Stimulated activated CD4-positive, alpha-beta T cell treated with anti-CD3 and anti-CD28 coated beads, TNF-alpha, amount 100 ng/mL, for 4 hours (primary cell): ENCODE results near the gene FAM53B.

ENCODE experiments used
- DNase-seq, 3 experiments: peaks; one replicate each; pipeline ENCODE4 v3.0.0-alpha.2; 2020; ENCODE audit warnings: low read depth in 3 of 3

Gene FAM53B

DNA sequence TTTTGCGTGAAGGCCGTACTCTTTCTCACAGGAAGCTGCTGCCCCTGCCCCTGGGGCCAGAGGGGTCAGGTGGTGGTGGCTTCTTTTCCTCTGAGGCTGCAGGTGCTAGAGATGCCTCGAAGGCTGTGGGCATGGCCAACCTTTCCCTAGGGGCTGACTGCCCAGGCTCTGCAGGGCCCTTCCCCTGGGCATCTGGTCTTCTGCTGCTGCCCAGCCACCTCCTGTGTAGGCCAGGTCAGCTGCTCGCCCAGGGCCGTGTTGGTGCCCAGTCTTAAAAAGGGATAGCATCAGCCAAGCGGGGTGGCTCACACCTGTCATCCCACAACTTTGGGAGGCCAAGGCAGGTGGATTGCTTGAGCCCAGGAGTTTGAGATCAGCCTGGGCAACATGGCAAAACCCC is 114.3 kb downstream of the FAM53B start:
- DNase-seq: no peak

DNA sequence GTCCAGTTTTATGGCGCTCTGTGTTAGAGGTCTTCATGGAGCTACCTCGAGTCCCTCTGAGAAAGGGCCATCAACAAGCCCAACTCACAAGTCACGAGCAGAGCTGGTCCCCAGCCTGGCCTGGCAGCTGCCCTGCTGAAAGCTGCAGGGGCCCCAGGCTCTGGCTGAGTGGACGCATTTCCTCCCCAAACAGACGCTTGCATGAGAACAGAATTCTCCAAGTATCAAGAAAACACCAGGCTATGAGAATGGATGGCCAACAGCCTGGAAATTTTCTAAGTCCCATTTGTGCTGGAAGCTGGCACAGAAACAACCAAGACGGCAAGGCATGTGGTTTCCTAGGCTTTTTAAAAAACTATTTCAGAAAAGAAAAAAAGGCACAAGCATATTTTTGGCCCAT is 114.8 kb downstream of the FAM53B start:
- DNase-seq: no peak

- no peak for DNase-seq
Measured at GRCh38 chr10:124628676-124629021, 115.5 kb downstream of the FAM53B start.

DNA sequence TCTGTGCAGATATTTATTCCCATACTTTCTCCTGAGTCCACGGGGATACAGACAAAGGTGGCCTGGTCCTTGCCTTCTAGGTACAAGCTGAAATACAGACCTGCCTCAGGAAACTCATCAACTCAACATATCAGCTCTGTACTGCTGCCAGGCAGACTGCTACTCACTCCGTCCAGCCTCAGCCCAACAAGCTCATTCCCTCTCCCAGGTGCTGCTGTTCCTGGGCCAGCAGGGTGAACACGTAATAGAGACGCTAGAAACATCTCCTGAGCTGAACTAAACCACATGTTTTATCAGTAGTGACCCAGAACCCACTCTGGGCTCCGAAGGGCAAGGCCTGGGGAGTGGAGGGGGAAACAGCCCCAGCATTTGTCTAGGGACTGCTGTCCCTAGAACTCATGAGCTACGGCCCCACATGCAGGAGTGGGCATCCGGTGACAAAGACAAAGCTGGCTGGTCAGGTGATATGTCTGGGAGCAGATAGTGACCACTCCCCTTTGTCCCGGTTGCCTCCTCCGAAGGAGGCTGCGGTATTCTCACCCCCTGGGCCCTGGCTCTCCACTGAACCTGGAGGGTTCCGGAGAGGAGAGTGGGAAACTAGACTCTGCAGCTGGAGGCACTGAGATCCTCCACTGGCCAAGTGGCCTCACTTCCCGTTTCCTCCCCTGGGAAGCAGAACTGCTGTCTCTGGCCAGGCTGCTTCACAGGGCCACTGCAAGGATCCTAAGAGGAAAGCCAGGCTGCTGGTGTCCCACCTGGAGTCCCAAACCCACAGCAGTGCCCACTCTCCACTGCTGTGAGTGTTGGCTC is 116.1 kb downstream of the FAM53B start:
- DNase-seq: no peak

GRCh38 chr10:124626759-124627380 is 117.3 kb downstream of the FAM53B start:
- DNase-seq: peak in 1 of 3 experiments; percentile 32

DNA sequence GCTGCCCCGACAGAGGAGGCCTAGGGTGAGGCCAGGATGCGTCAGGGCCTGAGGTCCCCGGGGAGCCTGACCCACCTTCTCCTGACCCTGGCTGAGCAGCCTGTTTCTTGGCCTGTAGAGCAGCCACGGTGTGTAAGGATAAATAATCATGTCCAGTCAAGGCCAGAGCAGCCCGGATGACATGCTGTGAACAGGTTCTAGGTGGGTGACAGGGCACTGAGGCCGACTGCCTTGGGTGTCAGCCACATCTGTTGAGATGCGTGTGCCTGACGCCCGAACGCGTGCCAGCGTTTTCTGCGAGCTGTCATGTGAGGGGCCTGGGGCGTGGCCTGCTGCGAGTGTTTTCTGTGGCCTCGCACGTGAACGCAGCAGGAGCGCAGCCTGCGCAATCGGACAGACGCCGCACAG is 118.3 kb downstream of the FAM53B start:
- no peak for DNase-seq

DNA sequence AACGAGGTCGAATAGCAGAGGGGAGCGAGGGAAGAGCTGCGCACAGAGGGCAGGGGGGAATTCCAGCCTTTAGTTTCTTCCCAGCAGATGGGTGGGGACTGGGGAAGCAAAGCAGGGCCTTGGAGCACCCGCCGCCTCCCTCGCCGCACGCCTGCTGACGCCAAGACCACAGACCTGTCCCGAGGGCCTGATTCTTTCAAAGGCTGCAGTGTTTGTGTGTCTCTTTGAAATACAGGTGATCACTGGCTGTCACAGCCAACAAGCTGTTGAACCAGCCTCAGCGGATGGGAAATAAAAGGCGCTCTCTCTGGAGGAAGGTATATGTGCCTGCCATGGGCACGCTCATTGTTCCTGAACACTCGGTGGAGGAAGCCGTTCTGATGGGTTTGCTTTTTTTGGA is 119.3 kb downstream of the FAM53B start:
- DNase-seq: no peak

- DNase-seq: no peak
Measured at GRCh38 chr10:124624466-124624865, 119.7 kb downstream of the FAM53B start.

GRCh38 chr10:124624006-124624405 is 120.2 kb downstream of the FAM53B start:
- no peak for DNase-seq

DNA sequence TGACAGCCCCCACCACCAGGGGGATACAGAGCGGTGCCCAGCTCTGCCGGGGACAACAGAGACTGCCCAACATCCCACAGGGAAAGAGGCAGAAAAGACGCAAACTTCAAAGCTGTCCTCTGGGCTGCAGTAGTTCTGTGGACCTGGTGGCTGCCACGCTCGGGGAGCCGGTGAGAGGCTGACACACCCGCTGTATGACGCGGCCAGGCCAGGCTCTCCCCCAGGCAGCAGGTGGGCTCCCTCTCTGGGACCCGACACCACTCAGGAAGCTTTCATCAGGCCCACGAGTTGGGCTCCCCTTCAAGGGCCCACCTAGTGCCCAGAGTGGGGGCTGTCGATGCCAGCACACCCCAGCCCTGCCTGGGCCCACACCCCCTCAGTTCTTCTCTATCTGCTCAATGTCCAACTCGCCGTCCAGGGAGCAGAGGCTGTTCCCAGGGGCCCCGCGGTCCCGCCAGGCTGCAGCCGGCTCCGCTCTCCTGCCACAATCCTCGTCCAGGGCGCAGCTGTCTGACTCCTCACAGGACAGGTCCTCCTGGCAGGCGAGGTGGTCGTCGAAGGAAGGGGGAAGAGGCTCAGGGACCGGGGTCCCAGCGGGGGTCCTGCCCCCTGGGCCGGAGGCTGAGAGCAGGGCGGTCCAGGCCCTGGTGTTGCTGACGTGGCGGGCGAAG is 121.2 kb downstream of the FAM53B start:
- DNase-seq: no peak

DNA sequence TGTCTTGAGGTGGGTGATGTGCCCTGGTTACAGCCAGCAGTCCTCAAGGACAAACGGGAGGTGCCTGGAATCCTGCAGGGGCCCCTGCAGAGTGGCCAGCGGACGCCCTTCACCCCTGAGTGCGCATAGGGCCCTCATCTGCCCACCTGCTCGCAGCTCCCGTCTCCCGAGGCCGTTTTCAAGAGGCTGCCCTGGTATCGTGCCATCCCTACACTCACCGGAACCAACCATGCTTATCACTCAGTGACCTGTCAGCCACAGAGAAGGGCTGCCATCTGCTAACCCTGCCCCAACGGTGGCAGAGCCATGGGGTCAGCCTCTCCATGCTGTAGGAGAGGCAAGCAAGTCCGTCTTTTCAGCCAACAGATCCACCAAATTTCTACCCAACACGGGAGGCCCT is 122.0 kb downstream of the FAM53B start:
- no peak for DNase-seq

DNA sequence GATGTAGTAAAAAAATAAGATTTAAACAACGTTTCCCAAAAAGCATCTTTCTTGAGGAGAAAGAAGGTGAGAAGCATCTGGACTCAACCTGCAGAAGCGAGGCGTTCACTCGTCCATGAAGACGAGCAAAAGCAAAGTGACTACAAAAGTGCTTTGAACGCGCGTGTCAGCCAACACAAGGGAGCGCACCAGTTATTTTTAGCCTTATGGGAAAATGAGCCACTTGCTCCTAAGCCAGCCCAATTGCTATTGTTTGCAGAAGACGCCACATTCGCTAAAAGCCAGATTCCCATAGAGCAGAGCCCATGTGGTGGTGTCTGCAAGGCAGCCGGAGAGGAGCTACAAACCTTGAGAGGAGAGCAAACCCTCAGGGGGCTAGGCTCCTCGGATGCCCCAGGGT is 122.5 kb downstream of the FAM53B start:
- DNase-seq: no peak

DNA sequence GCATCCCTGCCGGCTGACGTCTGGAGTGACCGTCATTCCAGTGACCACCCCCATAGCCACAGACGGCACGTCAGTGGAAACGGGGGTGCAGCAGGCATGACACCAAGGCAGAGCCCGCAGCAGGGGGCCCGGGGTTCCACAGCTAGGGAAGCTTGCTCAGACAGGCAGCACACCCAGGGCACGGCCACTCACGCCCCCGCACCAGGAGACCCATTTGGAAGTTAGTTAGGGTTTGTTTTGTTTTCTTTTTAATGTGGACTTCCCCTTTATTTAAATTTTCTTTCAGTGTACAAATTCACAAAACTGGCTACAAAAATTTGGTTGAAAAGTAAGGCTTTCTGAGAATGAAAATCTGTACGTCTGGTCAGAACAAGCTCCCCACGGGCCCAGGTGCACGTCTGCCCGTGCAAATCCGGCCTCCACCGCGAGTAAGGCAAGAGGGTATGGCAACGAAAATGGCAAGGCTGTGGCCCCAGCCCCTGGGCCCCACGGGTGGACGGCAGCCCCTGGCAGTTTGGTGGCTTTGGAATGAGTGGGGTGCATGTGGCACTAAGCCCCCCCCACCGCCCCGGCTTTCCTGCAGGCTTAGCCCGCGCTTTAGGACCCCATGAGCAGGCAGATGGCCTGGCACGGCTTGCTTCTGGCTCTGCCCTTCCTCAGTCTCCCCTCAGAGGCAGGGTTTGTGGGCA is 124.2 kb downstream of the FAM53B start:
- DNase-seq: no peak

- DNase-seq: no peak
Measured at GRCh38 chr10:124619195-124619594, 125.0 kb downstream of the FAM53B start.

GRCh38 chr10:124618470-124619073 is 125.6 kb downstream of the FAM53B start:
- DNase-seq: no peak

DNA sequence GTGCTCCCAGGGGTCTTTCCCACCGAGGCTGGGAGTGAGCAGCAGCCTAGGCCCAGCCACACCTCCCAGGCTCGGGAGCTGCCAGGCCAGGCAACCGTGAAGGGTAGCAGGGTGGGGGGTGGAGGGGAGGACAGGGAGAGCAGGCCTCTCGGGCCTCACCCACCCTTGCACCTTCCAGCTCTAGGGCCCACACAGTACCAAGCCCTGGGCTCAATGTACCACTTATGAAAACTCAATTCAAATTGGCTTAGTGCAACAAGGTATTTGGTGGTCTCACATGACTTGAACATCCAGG is 127.4 kb downstream of the FAM53B start:
- no peak for DNase-seq

DNA sequence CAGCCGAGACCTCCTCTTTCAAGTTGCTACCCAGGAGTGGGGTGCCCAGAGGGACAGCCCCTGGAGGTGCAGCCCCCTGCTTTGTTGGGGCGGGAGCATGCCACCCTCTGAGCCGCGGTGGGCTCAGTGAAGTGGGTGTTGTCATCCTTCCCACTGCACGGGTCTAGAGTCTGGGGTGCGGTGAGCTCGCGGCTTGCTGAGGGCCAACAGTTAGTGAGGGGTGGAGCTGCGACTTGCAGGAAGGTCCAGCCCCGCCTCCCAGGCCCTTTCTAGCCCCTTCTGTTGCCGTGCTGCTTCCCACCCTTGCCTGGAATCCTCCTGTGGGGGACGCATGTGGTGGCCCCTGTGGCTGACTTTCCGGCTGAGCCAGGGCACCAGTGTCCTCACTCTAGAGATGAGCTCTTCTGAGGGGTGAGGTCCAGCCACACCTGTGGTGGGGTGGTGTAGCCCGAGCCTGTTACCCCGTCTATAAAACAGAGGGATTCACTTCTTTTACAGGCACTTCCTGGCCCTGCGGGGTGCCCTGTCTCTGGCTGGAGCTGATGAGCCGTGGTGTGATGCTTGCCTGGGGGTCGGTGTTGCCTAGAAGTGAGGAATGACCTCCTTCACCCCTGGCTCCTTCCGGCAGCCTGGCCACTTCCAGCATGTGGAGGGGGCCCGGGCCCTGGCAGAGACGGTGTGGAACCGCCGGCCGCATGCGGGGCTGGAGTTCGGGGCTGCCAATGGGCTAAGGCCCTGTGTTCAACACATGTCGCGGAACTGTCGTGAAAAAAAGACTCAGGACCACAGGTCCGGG is 127.9 kb downstream of the FAM53B start:
- no peak for DNase-seq

GRCh38 chr10:124615259-124615658 is 128.9 kb downstream of the FAM53B start:
- no peak for DNase-seq

DNA sequence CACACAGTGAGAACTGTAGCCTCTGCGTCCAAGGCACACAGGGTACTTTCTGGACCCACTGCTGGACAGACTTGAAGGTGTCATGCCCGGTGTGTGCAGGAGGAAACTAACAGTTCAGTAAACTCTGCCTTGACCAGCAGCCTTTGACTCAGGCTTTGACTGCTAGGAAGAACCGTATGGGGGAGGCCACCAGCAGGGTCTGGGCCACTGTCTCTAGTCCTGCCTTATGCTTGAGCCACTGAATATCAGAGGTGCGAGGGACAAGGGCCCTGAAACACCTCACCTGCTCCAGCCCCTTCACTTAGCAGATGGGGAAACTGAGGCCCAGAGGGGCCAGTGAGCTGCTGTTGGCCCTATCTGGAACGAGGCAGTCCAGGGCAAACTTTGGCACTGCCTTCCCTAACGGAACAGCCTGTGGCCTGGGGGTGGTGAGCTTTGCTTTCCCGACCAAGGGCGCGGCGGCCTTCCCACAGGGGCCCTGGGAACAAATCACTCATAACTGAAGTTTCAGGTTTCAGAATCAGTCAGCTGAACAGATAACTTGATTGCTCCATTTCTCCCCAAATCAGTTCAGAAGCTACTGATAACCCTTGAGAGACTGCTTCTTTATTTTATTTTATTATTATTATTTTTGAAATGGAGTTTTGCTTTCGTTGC is 130.0 kb downstream of the FAM53B start:
- no peak for DNase-seq

DNA sequence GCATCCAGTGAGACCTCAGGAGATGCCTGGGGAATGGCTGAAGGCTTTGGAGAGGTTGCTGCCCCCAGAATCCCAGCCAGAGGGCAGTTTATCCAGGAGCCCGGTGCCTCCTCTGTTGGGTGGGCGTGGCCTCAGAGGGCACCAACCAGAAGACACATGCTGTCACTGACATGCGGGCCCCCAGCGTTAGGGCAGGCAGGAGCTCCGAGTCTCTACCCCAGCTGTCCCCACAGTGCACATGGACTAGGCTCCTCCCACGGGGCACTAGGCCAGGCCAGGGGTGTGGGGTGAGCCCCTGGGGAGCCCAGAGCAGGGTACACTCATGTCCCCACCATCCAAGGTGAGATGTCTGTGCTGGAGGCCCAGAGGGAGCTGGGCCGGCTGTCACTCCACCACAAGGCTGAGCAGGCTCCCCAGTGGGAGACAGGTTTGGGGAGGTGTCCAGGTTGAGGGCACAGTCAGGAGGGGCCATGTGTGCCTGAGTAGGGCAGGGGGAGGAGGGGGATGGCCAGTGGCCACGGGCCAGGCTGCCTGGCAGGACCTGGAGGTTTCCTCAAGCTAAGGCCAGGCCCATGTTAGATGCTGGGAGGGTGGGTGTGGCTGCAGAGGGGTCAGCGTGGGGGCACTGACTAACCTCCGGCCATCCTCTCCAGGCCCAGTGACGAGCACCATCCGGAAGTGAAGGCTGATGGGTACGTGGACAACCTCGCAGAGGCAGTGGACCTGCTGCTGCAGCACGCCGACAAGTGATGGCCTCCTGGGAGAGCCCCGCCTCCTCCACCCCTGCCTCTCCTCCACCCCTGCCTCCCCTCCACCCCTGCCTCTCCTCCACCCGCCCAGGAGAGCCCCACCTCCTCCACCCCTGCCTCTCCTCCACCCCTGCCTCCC is 131.3 kb downstream of the FAM53B start:
- DNase-seq: no peak
